GM12892 (cell line): ENCODE results near the gene ENHO.

Experiments used
- POLR2A ChIP-seq: IDR thresholded peaks from 2 replicates; pipeline ENCODE4 v1.6.1; 2011; ENCODE audit warnings: low read depth, low read length, control low read depth
- POLR2AphosphoS5 ChIP-seq: IDR thresholded peaks from 2 replicates; pipeline ENCODE4 v1.6.1; 2011; ENCODE audit warnings: low read depth, low read length, control low read depth

GRCh38 chr9:34541540-34541939 is 18.8 kb upstream of the ENHO start:
- TF ChIP-seq POLR2A (no peak), POLR2AphosphoS5 (no peak)
